Bronchial epithelial cell (primary cell): ENCODE measurements around the gene SYT7. TPM values are rescaled to one million over a fixed set of nuclear protein-coding genes. Genes with fewer than 3 reads are reported as not detected.

ENCODE experiments used
- DNase-seq: peaks from one replicate; pipeline ENCODE4 v3.0.0-alpha.2; 2010; ENCODE audit warnings: low read depth
- FAIRE-seq: peaks from 2 replicates; lab custom pipeline; 2011; peaks lifted over from hg19 to GRCh38; lab: Jason Lieb, UNC
- H3K27me3 ChIP-seq: 2 replicates; pipeline ENCODE4 v1.5.1; 2011; ENCODE audit warnings: low read length; ENCODE audit not compliant: control insufficient read depth, insufficient read depth
- H3K36me3 ChIP-seq: 2 replicates; pipeline ENCODE4 v1.5.1; 2011; ENCODE audit warnings: low read length; ENCODE audit not compliant: control insufficient read depth, insufficient read depth
- H3K4me3 ChIP-seq: 2 replicates; pipeline ENCODE4 v1.5.1; 2011; ENCODE audit warnings: mild to moderate bottlenecking, low read depth, low read length, control low read depth
- CTCF ChIP-seq: IDR thresholded peaks from 2 replicates; pipeline ENCODE4 v1.5.1; 2011; ENCODE audit warnings: mild to moderate bottlenecking, moderate library complexity, low read length, control low read depth, inconsistent platforms; ENCODE audit not compliant: insufficient read depth, severe bottlenecking
- total RNA-seq: library from RNA; depleted of rRNA; stranded (reverse); fragments of >200 nt; gene quantifications from 2 replicates; pipeline ENCODE4 v1.2.1, GENCODE V29; 2014

Gene SYT7
- total RNA-seq, 1 donor from 2014 or later = 21.1 TPM

- TF ChIP-seq CTCF = no peak
- no peak for DNase-seq
- H3K27me3 ChIP-seq = peaks cover 1% of the 10 kb centered on the region
- H3K36me3 ChIP-seq = peaks cover 8% of the 10 kb centered on the region
- no peak for FAIRE-seq
- H3K4me3 ChIP-seq = no peak overlapping the region
Measured at GRCh38 chr11:61518032-61518795, 62.7 kb downstream of the SYT7 start.

GRCh38 chr11:61516675-61517572 is 64.0 kb downstream of the SYT7 start:
- no peak overlapping the region for H3K4me3 ChIP-seq
- peaks cover 3% of the 10 kb centered on the region for H3K36me3 ChIP-seq
- no peak for FAIRE-seq
- DNase-seq = no peak
- peaks cover 1% of the 10 kb centered on the region for H3K27me3 ChIP-seq
- TF ChIP-seq CTCF = peak; percentile 94

GRCh38 chr11:61516191-61516590 is 64.7 kb downstream of the SYT7 start:
- DNase-seq = no peak
- FAIRE-seq = no peak
- H3K27me3 ChIP-seq = peaks cover 1% of the 10 kb centered on the region
- no peaks in the 10 kb centered on the region for H3K36me3 ChIP-seq
- H3K4me3 ChIP-seq = no peak overlapping the region
- TF ChIP-seq CTCF = no peak

GRCh38 chr11:61515686-61516085 is 65.2 kb downstream of the SYT7 start:
- DNase-seq (no peak), FAIRE-seq (no peak)
- TF ChIP-seq CTCF = no peak
- H3K4me3 ChIP-seq = no peak overlapping the region
- H3K27me3 ChIP-seq = peaks cover 3% of the 10 kb centered on the region
- H3K36me3 ChIP-seq = no peaks in the 10 kb centered on the region

GRCh38 chr11:61514050-61514917 is 66.6 kb downstream of the SYT7 start:
- no peak overlapping the region for H3K4me3 ChIP-seq
- FAIRE-seq (no peak), DNase-seq (no peak)
- no peaks in the 10 kb centered on the region for H3K36me3 ChIP-seq
- TF ChIP-seq CTCF = no peak
- peaks cover 12% of the 10 kb centered on the region for H3K27me3 ChIP-seq
